ENCODE results near the gene ABT1.

ABT1 gene

DNA sequence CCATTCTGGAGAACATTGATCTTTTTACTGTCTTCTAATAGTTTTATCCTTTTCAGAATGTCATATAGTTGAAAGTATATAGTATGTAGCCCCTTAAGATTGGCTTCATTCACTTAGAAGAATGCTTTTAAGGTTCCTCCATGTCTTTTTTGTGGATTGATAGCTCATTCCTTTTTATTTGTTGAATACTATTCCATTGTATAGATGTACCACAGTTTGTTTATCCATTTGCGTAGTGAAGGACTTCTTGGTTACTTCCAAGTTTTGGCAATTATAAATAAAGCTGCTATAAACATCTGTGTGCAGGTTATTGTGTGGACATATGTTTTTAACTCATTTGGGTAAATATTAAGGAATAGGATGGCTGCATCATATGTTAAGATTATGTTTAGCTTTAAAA lies 27.8 kb downstream of the ABT1 start:
- TF ChIP-seq, protein P1, sequence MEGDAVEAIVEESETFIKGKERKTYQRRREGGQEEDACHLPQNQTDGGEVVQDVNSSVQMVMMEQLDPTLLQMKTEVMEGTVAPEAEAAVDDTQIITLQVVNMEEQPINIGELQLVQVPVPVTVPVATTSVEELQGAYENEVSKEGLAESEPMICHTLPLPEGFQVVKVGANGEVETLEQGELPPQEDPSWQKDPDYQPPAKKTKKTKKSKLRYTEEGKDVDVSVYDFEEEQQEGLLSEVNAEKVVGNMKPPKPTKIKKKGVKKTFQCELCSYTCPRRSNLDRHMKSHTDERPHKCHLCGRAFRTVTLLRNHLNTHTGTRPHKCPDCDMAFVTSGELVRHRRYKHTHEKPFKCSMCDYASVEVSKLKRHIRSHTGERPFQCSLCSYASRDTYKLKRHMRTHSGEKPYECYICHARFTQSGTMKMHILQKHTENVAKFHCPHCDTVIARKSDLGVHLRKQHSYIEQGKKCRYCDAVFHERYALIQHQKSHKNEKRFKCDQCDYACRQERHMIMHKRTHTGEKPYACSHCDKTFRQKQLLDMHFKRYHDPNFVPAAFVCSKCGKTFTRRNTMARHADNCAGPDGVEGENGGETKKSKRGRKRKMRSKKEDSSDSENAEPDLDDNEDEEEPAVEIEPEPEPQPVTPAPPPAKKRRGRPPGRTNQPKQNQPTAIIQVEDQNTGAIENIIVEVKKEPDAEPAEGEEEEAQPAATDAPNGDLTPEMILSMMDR (conservative IDR thresholded peaks at IDR 0.05; ENCODE audit: low read length) = no peak
- no peak overlapping the region for H3K4me3 ChIP-seq (ENCODE audit: low read length)
- DNase-seq (ENCODE audit: low read depth) = no peak

DNA sequence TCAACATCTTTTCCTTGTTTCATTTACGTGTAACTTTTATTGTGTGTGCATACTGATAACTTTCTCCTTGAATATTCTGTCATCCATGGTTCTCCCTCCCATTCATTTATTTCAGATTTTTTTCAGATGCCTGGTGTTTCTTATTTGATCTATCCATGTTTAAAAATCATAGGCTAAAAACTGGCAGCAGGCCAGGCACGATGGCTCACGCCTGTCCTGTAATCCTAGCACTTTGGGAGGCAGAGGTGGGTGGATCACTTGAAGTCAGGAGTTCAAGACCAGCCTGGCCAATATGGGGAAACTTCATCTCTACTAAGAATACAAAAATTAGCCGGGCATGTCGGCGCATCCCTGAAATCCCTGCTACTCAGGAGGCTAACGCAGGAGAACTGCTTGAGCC lies 31.1 kb downstream of the ABT1 start:
- DNase-seq (ENCODE audit: low read depth) = no peak
- TF ChIP-seq, protein P1 (conservative IDR thresholded peaks at IDR 0.05; ENCODE audit: low read length) = no peak
- no peak overlapping the region for H3K4me3 ChIP-seq (ENCODE audit: low read length)

DNA sequence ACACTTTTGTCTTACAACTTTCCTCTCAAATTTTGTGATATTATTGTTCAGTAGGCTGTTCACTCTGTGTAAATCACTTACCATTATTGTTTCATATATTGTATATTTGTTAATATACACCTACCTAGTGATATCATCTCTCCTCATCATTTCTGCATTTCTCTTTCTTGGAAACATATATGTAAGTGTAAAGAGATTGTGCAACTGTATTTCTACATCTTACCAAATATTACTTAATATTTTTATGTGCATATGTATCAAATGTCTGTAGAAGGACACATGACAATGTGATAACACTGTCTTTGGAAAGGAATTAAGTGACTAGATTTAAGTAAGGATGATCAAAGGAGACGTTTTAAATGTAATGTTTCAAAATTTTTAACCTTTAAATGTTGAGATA lies 32.6 kb downstream of the ABT1 start:
- TF ChIP-seq, protein P1 (conservative IDR thresholded peaks at IDR 0.05; ENCODE audit: low read length) = no peak
- DNase-seq (ENCODE audit: low read depth) = no peak
- H3K4me3 ChIP-seq (ENCODE audit: low read length) = no peak overlapping the region

DNA sequence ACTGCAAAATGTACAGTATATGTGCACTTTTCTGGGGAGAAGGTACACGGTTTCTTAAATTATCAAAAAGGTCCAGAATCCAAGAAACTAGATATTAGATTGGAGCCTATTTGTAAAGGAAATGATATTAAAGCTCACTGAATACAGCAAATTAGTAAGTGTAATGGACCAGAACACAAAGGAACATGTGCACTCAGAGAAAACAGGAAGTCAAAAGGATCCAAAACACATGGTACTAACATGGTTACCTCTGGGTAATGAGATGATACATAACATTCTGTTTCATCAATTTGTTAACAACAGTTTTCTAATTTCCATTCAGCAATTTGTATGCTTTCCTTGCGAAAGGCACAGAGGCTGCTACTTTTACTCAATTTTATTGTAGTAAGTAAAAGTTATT lies 44.1 kb downstream of the ABT1 start:
- DNase-seq (ENCODE audit: low read depth) = no peak
- no peak overlapping the region for H3K4me3 ChIP-seq (ENCODE audit: low read length)
- TF ChIP-seq, protein P1 (conservative IDR thresholded peaks at IDR 0.05; ENCODE audit: low read length) = no peak

DNA sequence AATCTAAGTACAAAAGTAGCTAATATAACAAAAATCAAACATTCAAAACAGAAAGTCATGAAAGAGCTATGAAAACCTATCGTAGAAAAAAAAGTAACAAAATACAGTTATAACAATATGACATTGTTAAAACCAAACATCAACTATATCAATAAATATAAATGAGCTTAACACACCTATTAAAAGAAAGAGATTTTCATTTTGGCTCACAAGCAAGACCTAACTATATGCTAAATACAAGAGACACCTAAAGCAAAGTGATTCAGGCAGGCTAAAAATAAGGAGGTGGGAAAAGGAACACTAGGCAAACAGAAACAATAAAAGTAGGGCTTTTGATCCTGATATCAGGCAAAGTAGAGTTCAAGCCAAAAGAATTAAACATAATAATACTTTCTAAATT lies 49.3 kb downstream of the ABT1 start:
- H3K4me3 ChIP-seq (ENCODE audit: low read length) = no peak overlapping the region
- DNase-seq (ENCODE audit: low read depth) = no peak
- TF ChIP-seq, protein P1 (conservative IDR thresholded peaks at IDR 0.05; ENCODE audit: low read length) = no peak
